SK-N-SH (cell line): Measurements from ENCODE around the gene NTSR2. TPM values are rescaled to one million over a fixed set of nuclear protein-coding genes. Genes with fewer than 3 reads are reported as not detected.

Experiments
- CTCF ChIA-PET: fragments of 300-600, 350-600 bp; formaldehyde crosslinking; extraction: SDS; loops from one replicate; lab custom pipeline; 2021; lab: Yijun Ruan, JAX
- POLR2A ChIA-PET: fragments of 350-600 bp; sonication (Branson Sonifier 250); formaldehyde crosslinking; extraction: SDS; loops from one replicate; lab custom pipeline; 2020; ENCODE audit warnings: antibody characterized with exemption, inconsistent platforms; lab: Yijun Ruan, JAX
- DNase-seq: peaks from one replicate; pipeline ENCODE4 v3.0.0; 2012
- H2AFZ ChIP-seq: fragments of 200-600 bp; sonication (generic); 2 replicates; pipeline ENCODE4 v1.8.1; 2016; ENCODE audit warnings: antibody characterized with exemption, mild to moderate bottlenecking, low read depth
- H3F3A ChIP-seq: fragments of 200-600 bp; sonication (generic); replicated peaks from 2 replicates; pipeline ENCODE3; 2016; ENCODE audit warnings: antibody characterized with exemption, mild to moderate bottlenecking; ENCODE audit not compliant: insufficient read depth
- H3K27ac ChIP-seq, 2 experiments: fragments of 200-500 bp in 1 of 2; fragments of 200-600 bp in 1 of 2; sonication (Bioruptor generic) in 1 of 2; sonication (generic), shearing (Covaris generic) in 1 of 2; 2 replicates each; pipeline versions ENCODE4 v1.5.1 to v1.6.1; 2014 to 2016; ENCODE audit warnings: low read depth in 2 of 2, inconsistent platforms in 1 of 2, low read length in 1 of 2, mild to moderate bottlenecking in 1 of 2, mixed read lengths in 1 of 2
- H3K27me3 ChIP-seq: fragments of 200-600 bp; sonication (generic), shearing (Covaris generic); 2 replicates; pipeline ENCODE4 v1.6.1; 2016; ENCODE audit warnings: mixed run types; ENCODE audit not compliant: insufficient read depth
- H3K36me3 ChIP-seq, 2 experiments: fragments of 200-500 bp in 1 of 2; fragments of 200-600 bp in 1 of 2; sonication (Bioruptor generic) in 1 of 2; sonication (generic) in 1 of 2; replicated peaks in 1 of 2; 2 replicates each; pipeline versions ENCODE3 to v1.5.1; 2014 to 2016; ENCODE audit warnings: low read length in 1 of 2, mild to moderate bottlenecking in 1 of 2; ENCODE audit not compliant: insufficient read depth in 2 of 2, control insufficient read depth in 1 of 2
- H3K4me1 ChIP-seq, 2 experiments: fragments of 200-500 bp in 1 of 2; fragments of 200-600 bp in 1 of 2; sonication (Bioruptor generic) in 1 of 2; sonication (generic), shearing (Covaris generic) in 1 of 2; 2 replicates each; pipeline versions ENCODE4 v1.5.1 to v1.6.1; 2014 to 2016; ENCODE audit warnings: low read depth in 1 of 2, low read length in 1 of 2, mixed run types in 1 of 2; ENCODE audit not compliant: insufficient read depth in 2 of 2, control insufficient read depth in 1 of 2
- H3K4me2 ChIP-seq: fragments of 200-600 bp; sonication (generic), shearing (Covaris generic); 2 replicates; pipeline ENCODE4 v1.6.1; 2017; ENCODE audit warnings: mixed run types
- H3K4me3 ChIP-seq, 2 experiments: fragments of 200-500 bp in 1 of 2; fragments of 200-600 bp in 1 of 2; sonication (Bioruptor generic) in 1 of 2; sonication (generic), shearing (Covaris generic) in 1 of 2; 2 replicates each; pipeline versions ENCODE4 v1.5.1 to v1.8.1; 2014 to 2016; ENCODE audit warnings: low read depth in 2 of 2, inconsistent platforms in 1 of 2, low read length in 1 of 2, mild to moderate bottlenecking in 1 of 2, mixed read lengths in 1 of 2, moderate library complexity in 1 of 2
- H3K79me2 ChIP-seq: fragments of 200-600 bp; sonication (generic); 2 replicates; pipeline ENCODE4 v1.8.1; 2017; ENCODE audit warnings: mild to moderate bottlenecking; ENCODE audit not compliant: insufficient read depth
- H3K9ac ChIP-seq: fragments of 200-600 bp; sonication (generic); 2 replicates; pipeline ENCODE4 v1.6.1; 2017; ENCODE audit warnings: mixed run types
- H3K9me2 ChIP-seq: fragments of 200-600 bp; sonication (generic); 2 replicates; pipeline ENCODE4 v1.6.1; 2017; ENCODE audit warnings: mixed run types
- H3K9me3 ChIP-seq: fragments of 200-600 bp; sonication (generic); 2 replicates; pipeline ENCODE4 v1.6.1; 2017; ENCODE audit warnings: mixed run types, mild to moderate bottlenecking, moderate library complexity
- H4K20me1 ChIP-seq: fragments of 200-600 bp; sonication (generic); 2 replicates; pipeline ENCODE4 v1.6.1; 2017; ENCODE audit warnings: mild to moderate bottlenecking, mixed run types; ENCODE audit not compliant: insufficient read depth
- EZH2phosphoT487 ChIP-seq: fragments of 200-600 bp; sonication (generic); IDR thresholded peaks from 2 replicates; pipeline ENCODE4 v1.6.1; 2017; ENCODE audit warnings: low read depth, mixed run types, mild to moderate bottlenecking, antibody characterized with exemption, moderate library complexity, borderline replicate concordance
- FOXJ3 ChIP-seq: sonication (generic); formaldehyde crosslinking; IDR thresholded peaks from 2 replicates; pipeline ENCODE4 v1.5.1; 2020; ENCODE audit warnings: mild to moderate bottlenecking, missing genetic modification reagents
- FOXM1 ChIP-seq: IDR thresholded peaks from 2 replicates; pipeline ENCODE4 v1.4.0; 2012; ENCODE audit warnings: low read depth, mild to moderate bottlenecking
- GABPA ChIP-seq: IDR thresholded peaks from 2 replicates; pipeline ENCODE4 v1.4.0; 2012; ENCODE audit warnings: low read depth, mild to moderate bottlenecking
- JUND ChIP-seq: IDR thresholded peaks from 2 replicates; pipeline ENCODE4 v1.4.0; 2012
- MXI1 ChIP-seq: IDR thresholded peaks from 2 replicates; pipeline ENCODE4 v1.6.1; 2012; ENCODE audit warnings: mild to moderate bottlenecking, low read depth, low read length, improper control_type of control experiment
- NFIC ChIP-seq: IDR thresholded peaks from 2 replicates; pipeline ENCODE4 v1.4.0; 2012; ENCODE audit warnings: borderline replicate concordance
- NRF1 ChIP-seq: IDR thresholded peaks from 2 replicates; pipeline ENCODE4 v1.6.1; 2012; ENCODE audit warnings: low read depth, mild to moderate bottlenecking, low read length
- YY1 ChIP-seq: IDR thresholded peaks from 2 replicates; pipeline ENCODE4 v1.4.0; 2012; ENCODE audit warnings: low read depth, mild to moderate bottlenecking
- WGBS: methylation state at CpG from one replicate; pipeline ENCODE4 v1.1.6; 2017; ENCODE audit warnings: low lambda C conversion rate; 5-methylcytosine and 5-hydroxymethylcytosine counted together
- polyA plus RNA-seq, 3 experiments: library from polyadenylated mRNA; depleted of rRNA; stranded (reverse); fragments of >200 nt; gene quantifications; 2 replicates each; pipeline ENCODE4 v1.2.3, GENCODE V29; 2012
- TF ChIP-seq, protein P1 (sequence below): IDR thresholded peaks from 2 replicates; pipeline ENCODE4 v1.4.0; 2012; ENCODE audit warnings: low read depth, borderline replicate concordance
- TF ChIP-seq, protein P2 (sequence below): IDR thresholded peaks from 2 replicates; pipeline ENCODE4 v1.6.1; 2012; ENCODE audit warnings: mild to moderate bottlenecking, low read depth, low read length, moderate library complexity
- TF ChIP-seq, protein P3 (sequence below): fragments of 150-350 bp; IDR thresholded peaks from 2 replicates; pipeline ENCODE4 v1.6.1; 2016; ENCODE audit warnings: mild to moderate bottlenecking, low read depth, low read length
- TF ChIP-seq, protein P4 (sequence below): fragments of 200-600 bp; sonication (generic); IDR thresholded peaks from 2 replicates; pipeline ENCODE4 v1.6.1; 2017; ENCODE audit warnings: antibody characterized with exemption, mild to moderate bottlenecking, moderate library complexity

The NTSR2 gene
- polyA plus RNA-seq, 1 of the 3 experiments (the other 2 are of a cell fraction): not detected

DNA sequence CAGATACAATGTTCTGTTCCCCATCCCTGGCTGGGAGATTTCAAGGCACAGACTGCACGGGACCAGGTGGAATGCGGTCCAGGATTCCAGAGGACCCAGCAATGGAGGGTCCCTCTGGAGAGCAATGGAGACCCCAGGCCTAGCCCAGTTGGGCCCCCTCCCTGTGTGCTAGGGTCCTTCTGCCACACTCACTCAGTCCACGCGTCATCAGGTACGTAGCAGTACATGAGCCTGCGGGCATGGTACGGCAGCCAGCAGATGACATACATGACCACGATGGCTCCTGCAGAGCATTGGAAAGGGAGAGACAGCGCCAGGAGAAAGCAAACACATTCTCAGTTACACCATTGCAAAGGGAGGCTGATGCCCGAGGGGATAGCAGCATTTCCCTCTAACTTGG, 10.1 kb downstream of the NTSR2 start:
- H3K27me3 ChIP-seq: no peaks in the 10 kb centered on the region; the same call in 1 of the 2 replicates
- POLR2A ChIA-PET: no interaction called here
- H3K27ac ChIP-seq: no peak overlapping the region
- no peak overlapping the region for H3K9ac ChIP-seq
- TF ChIP-seq EZH2phosphoT487: no peak
- TF ChIP-seq NRF1: no peak
- TF ChIP-seq, protein P1, sequence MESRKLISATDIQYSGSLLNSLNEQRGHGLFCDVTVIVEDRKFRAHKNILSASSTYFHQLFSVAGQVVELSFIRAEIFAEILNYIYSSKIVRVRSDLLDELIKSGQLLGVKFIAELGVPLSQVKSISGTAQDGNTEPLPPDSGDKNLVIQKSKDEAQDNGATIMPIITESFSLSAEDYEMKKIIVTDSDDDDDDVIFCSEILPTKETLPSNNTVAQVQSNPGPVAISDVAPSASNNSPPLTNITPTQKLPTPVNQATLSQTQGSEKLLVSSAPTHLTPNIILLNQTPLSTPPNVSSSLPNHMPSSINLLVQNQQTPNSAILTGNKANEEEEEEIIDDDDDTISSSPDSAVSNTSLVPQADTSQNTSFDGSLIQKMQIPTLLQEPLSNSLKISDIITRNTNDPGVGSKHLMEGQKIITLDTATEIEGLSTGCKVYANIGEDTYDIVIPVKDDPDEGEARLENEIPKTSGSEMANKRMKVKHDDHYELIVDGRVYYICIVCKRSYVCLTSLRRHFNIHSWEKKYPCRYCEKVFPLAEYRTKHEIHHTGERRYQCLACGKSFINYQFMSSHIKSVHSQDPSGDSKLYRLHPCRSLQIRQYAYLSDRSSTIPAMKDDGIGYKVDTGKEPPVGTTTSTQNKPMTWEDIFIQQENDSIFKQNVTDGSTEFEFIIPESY: no peak
- TF ChIP-seq FOXJ3: no peak
- TF ChIP-seq, protein P2, sequence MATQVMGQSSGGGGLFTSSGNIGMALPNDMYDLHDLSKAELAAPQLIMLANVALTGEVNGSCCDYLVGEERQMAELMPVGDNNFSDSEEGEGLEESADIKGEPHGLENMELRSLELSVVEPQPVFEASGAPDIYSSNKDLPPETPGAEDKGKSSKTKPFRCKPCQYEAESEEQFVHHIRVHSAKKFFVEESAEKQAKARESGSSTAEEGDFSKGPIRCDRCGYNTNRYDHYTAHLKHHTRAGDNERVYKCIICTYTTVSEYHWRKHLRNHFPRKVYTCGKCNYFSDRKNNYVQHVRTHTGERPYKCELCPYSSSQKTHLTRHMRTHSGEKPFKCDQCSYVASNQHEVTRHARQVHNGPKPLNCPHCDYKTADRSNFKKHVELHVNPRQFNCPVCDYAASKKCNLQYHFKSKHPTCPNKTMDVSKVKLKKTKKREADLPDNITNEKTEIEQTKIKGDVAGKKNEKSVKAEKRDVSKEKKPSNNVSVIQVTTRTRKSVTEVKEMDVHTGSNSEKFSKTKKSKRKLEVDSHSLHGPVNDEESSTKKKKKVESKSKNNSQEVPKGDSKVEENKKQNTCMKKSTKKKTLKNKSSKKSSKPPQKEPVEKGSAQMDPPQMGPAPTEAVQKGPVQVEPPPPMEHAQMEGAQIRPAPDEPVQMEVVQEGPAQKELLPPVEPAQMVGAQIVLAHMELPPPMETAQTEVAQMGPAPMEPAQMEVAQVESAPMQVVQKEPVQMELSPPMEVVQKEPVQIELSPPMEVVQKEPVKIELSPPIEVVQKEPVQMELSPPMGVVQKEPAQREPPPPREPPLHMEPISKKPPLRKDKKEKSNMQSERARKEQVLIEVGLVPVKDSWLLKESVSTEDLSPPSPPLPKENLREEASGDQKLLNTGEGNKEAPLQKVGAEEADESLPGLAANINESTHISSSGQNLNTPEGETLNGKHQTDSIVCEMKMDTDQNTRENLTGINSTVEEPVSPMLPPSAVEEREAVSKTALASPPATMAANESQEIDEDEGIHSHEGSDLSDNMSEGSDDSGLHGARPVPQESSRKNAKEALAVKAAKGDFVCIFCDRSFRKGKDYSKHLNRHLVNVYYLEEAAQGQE: no peak
- TF ChIP-seq YY1: no peak
- TF ChIP-seq NFIC: no peak
- TF ChIP-seq MXI1: no peak
- no peak for TF ChIP-seq JUND
- TF ChIP-seq GABPA: no peak
- TF ChIP-seq FOXM1: no peak
- TF ChIP-seq, protein P3, sequence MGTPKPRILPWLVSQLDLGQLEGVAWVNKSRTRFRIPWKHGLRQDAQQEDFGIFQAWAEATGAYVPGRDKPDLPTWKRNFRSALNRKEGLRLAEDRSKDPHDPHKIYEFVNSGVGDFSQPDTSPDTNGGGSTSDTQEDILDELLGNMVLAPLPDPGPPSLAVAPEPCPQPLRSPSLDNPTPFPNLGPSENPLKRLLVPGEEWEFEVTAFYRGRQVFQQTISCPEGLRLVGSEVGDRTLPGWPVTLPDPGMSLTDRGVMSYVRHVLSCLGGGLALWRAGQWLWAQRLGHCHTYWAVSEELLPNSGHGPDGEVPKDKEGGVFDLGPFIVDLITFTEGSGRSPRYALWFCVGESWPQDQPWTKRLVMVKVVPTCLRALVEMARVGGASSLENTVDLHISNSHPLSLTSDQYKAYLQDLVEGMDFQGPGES: no peak
- TF ChIP-seq, protein P4, sequence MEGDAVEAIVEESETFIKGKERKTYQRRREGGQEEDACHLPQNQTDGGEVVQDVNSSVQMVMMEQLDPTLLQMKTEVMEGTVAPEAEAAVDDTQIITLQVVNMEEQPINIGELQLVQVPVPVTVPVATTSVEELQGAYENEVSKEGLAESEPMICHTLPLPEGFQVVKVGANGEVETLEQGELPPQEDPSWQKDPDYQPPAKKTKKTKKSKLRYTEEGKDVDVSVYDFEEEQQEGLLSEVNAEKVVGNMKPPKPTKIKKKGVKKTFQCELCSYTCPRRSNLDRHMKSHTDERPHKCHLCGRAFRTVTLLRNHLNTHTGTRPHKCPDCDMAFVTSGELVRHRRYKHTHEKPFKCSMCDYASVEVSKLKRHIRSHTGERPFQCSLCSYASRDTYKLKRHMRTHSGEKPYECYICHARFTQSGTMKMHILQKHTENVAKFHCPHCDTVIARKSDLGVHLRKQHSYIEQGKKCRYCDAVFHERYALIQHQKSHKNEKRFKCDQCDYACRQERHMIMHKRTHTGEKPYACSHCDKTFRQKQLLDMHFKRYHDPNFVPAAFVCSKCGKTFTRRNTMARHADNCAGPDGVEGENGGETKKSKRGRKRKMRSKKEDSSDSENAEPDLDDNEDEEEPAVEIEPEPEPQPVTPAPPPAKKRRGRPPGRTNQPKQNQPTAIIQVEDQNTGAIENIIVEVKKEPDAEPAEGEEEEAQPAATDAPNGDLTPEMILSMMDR: no peak
- TF ChIP-seq, all 33 proteins: peak for 0
- WGBS: 66% methylated on average over 10 of the region's 10 CpGs
- Histone ChIP-seq H3K9me3 (no peaks in the 10 kb centered on the region; the same call in 1 of the 2 replicates), H3K79me2 (no peaks in the 10 kb centered on the region), H3K36me3 (no peaks in the 10 kb centered on the region), H3K4me3 (no peak overlapping the region), H3K4me2 (no peak overlapping the region), H3F3A (no peaks in the 10 kb centered on the region), H3K9me2 (no peaks in the 10 kb centered on the region), H3K4me1 (no peaks in the 10 kb centered on the region; a peak in 1 of 4 replicates), H2AFZ (no peak overlapping the region), H4K20me1 (no peaks in the 10 kb centered on the region)
- DNase-seq: no peak
- CTCF ChIA-PET: interaction anchor here (0.8 to 7.7 kb wide), 2 partner anchors 22 kb away, joined by 3 to 48 read pairs; no protein-coding TSS in a partner anchor
